NOMO-1 treated with DMSO at 0.1 percent for 48 hours (cell line): ENCODE results near the gene ADAMTSL3.
"Not testable (repeated sequence)": the region's sequence is repeated elsewhere in the genome, so short reads cannot be mapped to it uniquely, and the experiment has no call there.

Experiments used
- DNase-seq: peaks from one replicate; lab custom pipeline; 2025; ENCODE audit not compliant: unreplicated experiment; lab: John Stamatoyannopoulos, UW

The ADAMTSL3 gene

DNA sequence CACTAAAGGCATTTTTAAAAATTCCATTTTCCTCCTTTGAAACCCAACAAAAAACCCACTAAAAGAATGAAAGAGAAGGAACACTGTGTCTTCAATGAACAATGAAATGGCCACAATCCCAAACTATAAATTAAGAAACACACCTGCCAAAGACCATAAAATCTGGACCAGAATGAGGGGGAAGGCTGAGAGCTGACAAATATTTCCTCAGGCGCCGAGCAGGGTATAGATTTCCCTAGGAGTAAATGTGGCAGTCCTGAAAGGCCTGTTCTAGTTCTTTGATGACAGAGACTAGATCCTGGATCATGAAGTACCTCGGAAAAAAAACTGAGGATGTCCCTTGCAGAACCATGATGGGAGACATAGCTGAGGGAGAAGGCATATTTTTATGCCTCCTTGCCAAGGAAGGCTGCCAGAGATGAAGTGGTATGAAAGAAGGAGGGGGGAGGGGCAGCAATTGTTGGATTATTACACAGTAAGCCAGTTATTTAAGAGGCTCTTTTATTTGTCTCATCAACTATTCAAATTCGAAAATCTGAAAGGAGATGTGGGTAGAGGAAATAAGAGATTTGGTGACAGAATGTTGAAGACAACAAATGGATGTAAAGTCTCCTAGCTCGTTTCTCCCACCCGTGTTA is 306.4 kb downstream of the ADAMTSL3 start:
- DNase-seq, result no peak

DNA sequence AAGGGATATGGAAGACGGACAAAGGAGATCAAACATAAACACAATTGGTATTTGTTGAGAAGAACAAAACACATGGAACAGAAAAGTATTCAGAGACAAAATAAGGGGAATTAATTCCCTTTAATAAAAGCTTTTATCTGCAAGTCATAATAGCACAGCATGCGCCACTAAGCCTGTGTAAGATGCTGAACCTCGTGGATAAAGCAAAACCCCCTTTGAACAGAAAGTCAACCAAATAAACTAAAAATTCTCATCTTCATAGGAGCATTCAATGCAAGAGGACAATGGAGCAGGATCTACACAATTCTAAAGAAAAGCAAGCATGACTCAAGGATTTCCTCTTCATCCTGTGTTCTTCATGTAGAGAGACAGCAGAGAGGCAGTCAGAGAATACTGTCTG is 307.4 kb downstream of the ADAMTSL3 start:
- DNase-seq, result no peak

DNA sequence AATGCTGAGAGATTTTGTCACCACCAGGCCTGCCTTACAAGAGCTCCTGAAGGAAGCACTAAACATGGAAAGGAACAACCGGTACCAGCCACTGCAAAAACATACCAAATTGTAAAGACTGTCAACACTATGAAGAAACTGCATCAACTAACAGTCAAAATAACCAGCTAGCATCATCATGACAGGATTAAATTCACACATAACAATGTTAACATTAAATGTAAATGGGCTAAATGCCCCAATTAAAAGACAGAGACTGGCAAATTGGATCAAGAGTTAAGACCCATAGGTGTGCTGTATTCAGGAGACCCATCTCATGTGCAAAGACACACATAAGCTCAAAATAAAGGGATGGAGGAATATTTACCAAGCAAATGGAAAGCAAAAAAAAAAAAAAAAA is 311.0 kb downstream of the ADAMTSL3 start:
- not testable (repeated sequence) for DNase-seq

DNA sequence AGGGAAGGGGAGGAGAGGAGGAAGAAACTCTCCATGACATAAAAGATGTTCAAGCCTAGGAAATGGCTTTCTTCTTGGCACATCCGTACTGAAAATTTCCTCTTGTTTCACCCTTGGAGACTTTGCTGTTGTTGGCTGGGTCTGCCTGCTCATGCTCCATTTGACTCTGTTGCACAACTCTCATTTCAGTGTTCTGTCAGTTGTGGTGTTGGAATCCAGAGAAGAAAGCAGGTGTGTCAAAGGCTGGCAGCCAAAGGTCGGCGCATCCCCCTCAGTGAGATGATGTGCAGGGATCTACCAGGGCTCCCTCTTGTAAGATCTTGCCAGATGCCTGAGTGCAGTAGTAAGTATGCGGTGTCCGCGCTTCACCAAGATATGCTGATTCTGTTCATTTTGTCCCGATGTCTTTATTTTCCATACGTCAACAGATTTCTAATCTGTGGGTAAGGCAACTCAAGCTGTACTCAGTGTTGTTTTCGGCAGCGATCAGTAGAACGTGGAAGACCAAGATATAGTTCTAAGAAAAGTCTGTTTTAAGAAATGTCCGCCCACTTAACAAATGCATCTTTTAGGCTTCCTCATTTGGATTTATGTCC is 316.5 kb downstream of the ADAMTSL3 start:
- no peak for DNase-seq

DNA sequence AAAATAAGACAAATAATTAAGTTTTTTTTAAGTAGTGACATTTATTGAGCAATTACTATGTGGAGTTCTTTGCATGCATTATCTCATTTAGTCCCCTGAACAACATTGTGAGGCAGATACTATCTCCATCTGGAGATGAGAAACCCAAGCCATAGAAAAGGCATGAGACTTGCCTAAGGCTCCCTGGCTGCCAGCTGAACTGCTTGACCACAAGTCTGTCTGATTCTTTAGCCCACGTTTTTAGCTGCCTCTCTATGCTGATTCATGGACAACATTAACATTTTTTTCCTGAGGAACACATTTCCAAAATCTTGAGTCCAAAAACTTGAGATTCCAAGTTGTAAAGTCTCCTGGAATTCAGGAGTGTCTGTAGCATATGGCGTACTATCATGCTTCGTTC is 318.1 kb downstream of the ADAMTSL3 start:
- no peak for DNase-seq

DNA sequence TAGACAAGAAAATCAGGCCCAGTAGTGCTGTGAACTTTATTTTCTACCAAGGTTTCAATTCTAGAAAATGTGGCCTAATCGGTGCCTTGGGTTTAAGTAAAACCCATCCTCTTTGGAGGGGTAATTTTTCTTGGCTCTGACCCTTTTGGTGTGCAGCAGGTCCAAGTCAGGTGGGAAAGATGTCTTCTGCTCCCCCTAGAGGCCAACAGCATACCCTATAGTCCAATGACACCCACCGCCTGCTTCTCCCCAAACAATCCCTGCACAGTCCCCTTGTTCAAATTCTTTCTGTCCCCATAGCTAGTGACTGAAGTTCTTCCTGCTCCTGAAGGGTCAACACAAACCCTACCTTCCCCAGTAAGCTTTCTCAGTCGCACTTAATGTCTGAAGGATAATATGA is 319.9 kb downstream of the ADAMTSL3 start:
- no peak for DNase-seq

DNA sequence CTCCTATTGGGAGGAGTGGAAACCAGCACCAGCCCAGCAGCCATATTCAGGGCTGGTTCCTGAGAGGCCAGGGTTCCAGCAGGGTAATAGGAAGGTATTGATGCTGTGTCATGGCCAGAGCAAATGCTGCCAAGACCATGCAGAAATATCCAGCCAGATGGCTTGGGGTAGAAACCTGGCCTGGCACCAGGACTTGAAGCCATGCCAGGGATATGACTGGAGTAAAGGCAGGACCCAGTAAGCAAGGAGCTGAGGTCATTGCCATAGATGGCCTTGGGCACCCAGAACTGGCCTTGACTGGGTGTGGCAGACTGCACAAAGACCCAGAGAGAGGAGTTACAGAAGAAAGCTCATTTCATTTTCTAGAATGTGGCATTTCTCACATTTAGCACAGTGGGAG is 324.1 kb downstream of the ADAMTSL3 start:
- DNase-seq, result no peak

DNA sequence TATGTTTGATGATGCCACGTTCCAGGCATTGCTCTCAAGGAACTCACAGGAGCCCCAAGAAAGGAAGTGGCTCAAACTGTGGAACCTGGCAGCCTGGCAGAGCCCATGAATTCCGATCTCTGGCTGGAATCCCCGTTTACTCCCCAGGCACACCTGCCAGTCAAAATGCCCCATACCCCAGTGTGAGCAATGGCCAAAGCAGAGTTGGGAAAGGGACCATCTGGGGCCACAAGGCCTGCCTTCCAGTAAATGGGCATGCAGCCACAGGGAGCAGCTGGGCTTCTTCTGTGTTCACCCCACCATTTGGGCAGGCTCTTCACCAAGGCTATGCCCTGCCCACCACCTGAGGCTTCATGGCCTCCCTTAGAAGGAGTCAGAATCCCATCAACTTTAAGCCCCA is 324.7 kb downstream of the ADAMTSL3 start:
- DNase-seq, result no peak

DNA sequence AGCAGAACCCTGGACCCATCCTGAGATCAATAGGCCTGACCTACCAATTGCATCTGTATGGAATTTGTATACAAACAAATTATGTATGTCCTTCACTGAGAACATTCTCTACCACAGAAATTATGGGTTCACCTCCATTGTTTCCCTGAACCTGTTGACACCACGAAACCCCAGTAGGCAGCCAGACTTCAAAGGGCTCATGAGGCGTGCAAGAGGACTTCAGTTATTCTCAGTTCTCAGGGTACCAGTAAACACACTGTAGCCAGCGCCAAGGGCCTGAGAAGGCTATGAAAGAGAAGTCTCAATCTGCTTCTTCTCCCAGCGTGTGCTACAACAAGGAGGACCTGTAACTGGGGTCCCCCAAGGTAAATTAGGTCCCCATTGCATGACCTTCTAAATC is 326.7 kb downstream of the ADAMTSL3 start:
- DNase-seq, result no peak

DNA sequence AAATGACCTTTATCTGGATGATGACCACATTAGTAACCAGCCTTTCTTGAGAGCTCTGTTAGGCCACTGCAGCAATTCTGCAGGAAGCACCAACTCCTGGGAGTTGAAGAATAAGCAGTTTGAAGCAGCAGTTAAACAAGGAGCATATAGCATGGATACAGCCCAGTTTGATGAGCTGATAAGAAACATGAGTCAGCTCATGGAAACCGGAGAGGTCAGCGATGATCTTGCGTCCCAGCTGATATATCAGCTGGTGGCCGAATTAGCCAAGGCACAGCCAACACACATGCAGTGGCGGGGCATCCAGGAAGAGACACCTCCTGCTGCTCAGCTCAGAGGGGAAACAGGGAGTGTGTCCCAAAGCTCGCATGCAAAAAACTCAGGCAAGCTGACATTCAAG is 328.8 kb downstream of the ADAMTSL3 start:
- DNase-seq, result no peak

DNA sequence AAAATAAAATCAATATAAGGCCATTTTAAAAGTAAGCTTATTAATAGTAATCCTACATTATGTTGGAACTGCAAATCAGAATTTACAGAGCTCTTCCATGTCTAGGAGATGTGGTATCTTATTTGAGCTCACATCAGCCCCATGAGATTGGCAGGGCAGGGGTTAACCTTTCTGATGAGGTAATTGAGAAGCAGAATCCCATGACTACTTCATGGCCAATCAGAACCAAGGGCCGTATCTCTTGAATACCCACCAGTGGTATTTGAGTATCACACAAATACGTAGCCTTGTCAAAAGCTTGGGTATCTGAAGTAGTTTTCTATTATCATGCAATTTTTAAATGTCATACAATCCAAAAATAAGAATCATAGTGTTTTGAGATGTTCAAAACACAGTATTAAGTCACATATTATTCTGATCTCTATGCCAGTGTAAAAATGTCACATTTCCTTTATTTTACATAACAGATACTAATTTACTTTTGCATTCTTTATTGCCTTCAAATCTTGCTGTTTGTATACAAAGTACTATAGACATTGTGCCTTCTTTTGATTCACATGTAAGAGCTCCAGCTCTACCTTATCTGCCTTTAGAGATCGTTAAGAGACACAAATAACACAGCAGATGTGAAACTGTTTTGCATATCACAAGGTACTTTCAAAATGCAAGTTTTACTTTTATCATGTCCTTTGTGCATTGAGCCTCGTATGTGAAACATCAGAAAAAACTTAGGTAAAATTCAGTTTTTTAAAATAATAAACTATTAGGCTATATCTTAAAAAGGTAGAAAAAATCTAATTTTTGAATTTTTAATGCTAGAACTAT is 329.9 kb downstream of the ADAMTSL3 start:
- DNase-seq, result no peak

DNA sequence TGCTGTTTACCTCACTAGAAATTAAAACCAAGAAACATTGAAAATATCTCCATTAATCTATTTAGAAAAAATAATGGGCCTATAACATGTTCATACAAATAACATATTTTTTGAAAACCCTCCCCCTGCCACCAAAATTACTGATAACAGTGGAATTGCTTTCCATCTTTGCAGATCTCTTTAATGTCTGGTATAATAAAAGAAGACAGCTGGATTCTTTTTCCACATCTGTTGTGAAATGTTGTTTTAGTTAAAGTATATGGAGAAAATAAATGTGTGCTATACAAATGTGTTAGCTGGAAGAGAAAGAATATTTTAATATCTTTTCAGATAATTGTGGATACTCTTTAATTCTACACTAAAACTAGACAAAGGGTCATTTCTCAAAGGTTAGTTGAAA is 330.7 kb downstream of the ADAMTSL3 start:
- DNase-seq, result no peak

DNA sequence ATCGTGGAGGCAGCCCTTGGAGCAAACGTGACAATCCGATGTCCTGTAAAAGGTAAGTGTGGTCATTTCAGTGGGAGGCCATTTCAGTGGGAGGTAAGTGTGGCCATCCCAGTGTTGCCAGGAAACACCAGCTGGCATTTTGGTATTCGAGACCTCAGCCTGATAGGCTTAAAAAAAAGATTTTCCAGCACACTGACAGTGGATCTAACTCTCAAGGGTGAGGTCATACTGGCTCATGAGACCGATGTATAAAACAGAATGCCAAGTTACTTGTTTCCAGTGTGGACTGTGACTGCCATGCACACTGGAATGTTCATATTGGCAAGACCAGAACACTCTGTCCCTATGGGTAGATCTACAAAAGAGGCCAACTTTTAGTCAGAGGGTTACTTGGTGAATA is 337.2 kb downstream of the ADAMTSL3 start:
- no peak for DNase-seq

DNA sequence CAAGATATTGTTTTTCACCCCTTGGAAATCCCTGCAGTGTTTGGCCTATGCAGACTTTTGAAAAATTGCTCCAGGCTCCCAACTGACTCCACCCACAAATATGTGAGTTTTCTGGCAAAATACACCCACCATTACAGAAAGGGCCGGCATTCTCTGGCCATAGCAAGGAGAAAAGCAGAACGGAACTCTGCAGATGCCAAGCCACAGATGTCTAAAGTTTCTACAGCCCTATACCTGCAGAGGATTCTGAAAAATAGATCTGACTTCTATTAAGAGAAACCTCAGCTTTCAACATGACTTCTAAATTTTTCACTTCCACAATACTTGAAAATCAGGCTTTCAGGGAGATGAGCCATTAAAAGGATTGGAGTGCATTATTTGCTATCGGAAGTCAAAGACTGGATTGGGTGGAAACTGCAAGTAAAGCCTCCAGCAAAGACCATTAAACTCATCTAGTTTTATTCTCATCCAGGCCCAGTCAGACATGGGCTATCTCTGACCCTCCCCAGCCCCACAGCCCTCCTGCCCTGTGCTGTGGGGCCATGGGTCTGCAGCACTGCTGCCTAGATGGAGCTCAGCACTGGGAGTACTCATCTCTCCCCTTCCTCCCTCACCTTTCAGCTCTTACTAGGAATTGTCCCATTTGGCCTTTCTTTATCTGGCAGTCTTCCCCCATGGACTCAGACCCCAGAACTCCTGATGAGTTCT is 338.6 kb downstream of the ADAMTSL3 start:
- DNase-seq, result no peak

DNA sequence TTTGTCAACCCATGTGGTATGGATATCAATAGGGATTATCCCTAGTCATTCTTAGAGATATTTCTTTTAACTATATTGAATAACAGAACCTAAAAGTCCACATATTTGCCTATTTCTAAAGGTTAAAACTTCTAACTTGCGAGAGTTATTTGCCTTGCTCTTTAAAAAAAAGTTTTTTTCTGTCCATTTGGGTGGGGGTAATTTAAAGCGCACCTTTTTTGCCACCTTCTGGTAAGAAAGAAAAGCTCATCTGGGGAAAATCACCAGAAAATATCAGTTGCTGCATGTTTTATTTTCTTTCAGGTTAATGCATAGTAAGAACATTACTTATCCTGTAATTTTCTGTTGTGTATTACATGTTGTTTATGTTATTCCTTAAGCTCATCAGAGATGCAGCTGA is 339.7 kb downstream of the ADAMTSL3 start:
- DNase-seq, result no peak

DNA sequence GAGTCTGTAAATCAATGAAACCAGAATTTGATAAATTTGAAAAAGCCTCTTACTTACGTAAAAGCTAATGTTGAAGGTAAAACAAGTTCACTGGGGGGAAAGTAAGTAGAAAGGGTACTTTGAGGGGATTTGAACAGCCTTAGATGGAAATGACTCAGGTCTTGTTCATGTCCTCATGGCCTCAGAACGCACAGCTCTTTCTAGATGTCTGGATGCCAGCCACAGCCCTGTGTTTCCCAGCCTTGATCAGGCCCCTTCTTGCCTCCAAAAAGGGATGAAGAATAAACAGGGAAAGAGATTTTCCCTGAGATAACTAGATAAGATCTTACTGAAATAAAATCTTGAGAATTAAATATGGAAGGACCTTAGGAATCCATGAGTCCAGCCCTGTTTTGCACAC is 344.6 kb downstream of the ADAMTSL3 start:
- DNase-seq, result no peak

DNA sequence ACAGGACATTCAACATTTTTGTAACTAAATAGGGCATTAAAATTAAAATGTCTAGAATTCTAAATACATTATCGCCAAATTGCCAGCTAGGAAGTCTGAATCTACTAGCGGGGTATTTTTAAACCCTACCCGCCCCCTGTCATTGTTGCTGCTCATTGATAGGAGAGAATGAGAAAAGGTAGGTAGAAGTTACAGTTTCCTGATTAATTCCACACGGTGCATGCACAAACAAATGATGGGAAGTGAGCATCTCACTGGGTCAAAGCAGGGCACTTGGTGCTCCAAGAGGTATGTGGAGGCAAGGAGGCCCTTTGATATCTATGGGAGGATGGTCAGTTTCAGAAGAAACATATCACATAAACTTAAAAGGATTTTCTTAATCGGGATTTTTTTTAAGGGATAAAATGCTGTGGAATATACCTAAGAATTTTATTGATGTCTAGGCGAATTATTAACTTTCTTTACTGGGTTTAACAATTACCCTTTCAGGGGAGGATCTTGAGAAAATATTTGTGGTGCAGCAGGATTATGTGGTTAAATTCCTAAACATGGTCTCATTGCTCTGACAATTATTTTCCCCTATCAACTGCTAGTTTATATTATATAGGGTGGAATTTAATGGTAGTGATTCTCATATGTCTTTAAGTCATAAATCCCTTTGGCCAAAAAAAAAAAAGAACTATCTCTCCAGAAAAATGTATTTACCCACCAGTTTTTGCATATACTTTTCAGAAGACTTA is 345.6 kb downstream of the ADAMTSL3 start:
- no peak for DNase-seq

DNA sequence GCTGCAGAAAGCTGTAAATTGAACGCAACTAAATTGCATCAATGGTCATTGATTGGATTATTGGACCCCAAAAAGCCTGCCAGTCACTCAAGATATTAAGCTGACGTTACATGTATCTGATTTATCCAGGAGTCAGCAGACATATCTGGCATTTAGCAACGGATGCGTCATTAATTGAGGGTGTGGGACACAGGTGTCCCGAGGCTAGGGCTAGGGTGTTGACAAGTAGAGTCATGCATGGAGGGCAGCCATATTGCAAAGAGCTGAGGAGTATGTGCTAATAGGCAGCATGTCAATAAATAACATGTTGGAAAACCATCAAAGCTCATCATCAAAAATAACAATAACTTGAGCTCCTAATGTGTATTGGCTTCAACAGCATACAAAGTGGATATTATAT is 347.1 kb downstream of the ADAMTSL3 start:
- no peak for DNase-seq

DNA sequence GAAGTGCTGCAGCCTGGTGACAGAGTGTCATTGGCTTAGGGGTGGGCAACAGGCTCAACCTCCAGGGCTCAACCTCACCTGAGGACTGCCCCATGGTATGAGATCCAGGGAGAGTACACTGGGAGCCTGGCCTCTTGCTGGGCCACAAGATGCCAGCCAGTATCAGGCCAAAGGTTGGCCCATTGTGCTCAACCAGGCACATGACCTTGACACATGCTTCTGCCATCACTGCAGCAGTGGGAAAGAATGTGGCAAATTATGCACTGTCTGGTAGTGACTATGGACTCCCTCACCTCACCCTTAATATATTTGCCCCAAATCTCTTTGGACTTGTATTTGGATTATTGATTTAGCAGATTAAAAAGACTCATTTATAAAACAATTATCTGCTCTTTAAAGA is 347.7 kb downstream of the ADAMTSL3 start:
- DNase-seq, result no peak

DNA sequence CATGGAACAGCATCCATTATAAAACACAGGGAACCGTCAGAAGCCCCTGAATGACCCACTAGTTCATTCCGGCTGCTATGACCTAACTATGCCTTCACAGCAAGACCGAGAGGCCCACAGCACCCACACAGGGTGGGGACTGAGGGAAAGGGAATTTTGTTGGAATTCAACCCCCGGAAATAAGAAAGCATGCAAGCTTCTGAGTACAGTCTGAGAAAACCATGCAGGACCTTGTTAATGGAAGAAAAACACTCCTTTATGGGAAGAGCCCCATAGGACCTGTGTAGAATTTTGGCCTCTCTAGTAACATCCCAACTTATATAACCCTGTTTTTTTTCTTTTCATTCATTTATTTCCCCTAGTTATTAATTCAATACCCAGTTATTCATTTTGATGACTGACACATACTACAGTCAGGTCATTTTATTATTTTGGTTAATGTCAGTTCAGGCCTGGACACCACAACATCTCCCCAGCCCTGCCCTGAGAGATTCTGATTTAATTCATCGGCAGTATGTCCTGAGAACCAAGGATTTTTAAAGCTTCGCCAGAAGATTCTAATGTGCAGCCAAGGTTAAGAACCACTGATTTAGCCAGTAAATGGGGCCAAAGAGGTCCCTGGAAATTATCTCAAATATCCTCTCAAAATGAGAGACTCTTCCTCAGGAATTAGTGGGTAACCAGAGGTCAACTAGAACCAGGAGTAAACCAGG is 350.0 kb downstream of the ADAMTSL3 start:
- no peak for DNase-seq
